HK-2 (cell line): ENCODE data around the gene UCK1.

ENCODE experiments used
- DNase-seq: peaks from one replicate; pipeline ENCODE4 v3.0.0-alpha.2; 2018; ENCODE audit not compliant: unreplicated experiment

Gene UCK1

GRCh38 chr9:131496844-131497405 is 34.1 kb downstream of the UCK1 start:
- DNase-seq: no peak

GRCh38 chr9:131495785-131496184 is 35.3 kb downstream of the UCK1 start:
- no peak for DNase-seq

- no peak for DNase-seq
Observed at GRCh38 chr9:131494296-131494870, 36.7 kb downstream of the UCK1 start.

- no peak for DNase-seq
Observed at GRCh38 chr9:131492070-131492469, 39.0 kb downstream of the UCK1 start.

GRCh38 chr9:131491001-131491710 is 39.9 kb downstream of the UCK1 start:
- DNase-seq: no peak

GRCh38 chr9:131490514-131490913 is 40.5 kb downstream of the UCK1 start:
- DNase-seq: no peak

- no peak for DNase-seq
Observed at GRCh38 chr9:131487621-131488031, 43.4 kb downstream of the UCK1 start.

GRCh38 chr9:131487001-131487400 is 44.1 kb downstream of the UCK1 start:
- DNase-seq: no peak

GRCh38 chr9:131485728-131486422 is 45.2 kb downstream of the UCK1 start:
- DNase-seq: no peak

- no peak for DNase-seq
Observed at GRCh38 chr9:131485206-131485605, 45.9 kb downstream of the UCK1 start.

- DNase-seq: no peak
Observed at GRCh38 chr9:131484560-131485185, 46.4 kb downstream of the UCK1 start.

GRCh38 chr9:131484051-131484445 is 47.0 kb downstream of the UCK1 start:
- no peak for DNase-seq

GRCh38 chr9:131483319-131484050 is 47.6 kb downstream of the UCK1 start:
- no peak for DNase-seq

GRCh38 chr9:131482343-131483006 is 48.6 kb downstream of the UCK1 start:
- no peak for DNase-seq

GRCh38 chr9:131481441-131482342 is 49.4 kb downstream of the UCK1 start:
- DNase-seq: no peak

- DNase-seq: no peak
Observed at GRCh38 chr9:131480258-131480657, 50.8 kb downstream of the UCK1 start.

GRCh38 chr9:131478911-131479310 is 52.2 kb downstream of the UCK1 start:
- no peak for DNase-seq

- DNase-seq: no peak
Observed at GRCh38 chr9:131478421-131478868, 52.6 kb downstream of the UCK1 start.

- DNase-seq: no peak
Observed at GRCh38 chr9:131477816-131478419, 53.1 kb downstream of the UCK1 start.

GRCh38 chr9:131477367-131477766 is 53.7 kb downstream of the UCK1 start:
- DNase-seq: no peak
